SU-DHL-6 (cell line): ENCODE results near the gene SCUBE1.

ENCODE experiments used
- EZH2phosphoT487 ChIP-seq: fragments of 200-600 bp; sonication (generic), shearing (Covaris generic); conservative IDR thresholded peaks from 2 replicates; pipeline ENCODE4 v1.6.1; 2018; ENCODE audit warnings: mild to moderate bottlenecking, antibody characterized with exemption, low read length, moderate library complexity, mixed read lengths
- TF ChIP-seq, protein P1 (sequence below): fragments of 200-600 bp; sonication (generic); IDR thresholded peaks from one replicate; pipeline ENCODE4 v1.5.1; 2017; ENCODE audit warnings: antibody characterized with exemption, mild to moderate bottlenecking, low read length, moderate library complexity; ENCODE audit not compliant: insufficient read depth, poor library complexity, severe bottlenecking

DNA sequence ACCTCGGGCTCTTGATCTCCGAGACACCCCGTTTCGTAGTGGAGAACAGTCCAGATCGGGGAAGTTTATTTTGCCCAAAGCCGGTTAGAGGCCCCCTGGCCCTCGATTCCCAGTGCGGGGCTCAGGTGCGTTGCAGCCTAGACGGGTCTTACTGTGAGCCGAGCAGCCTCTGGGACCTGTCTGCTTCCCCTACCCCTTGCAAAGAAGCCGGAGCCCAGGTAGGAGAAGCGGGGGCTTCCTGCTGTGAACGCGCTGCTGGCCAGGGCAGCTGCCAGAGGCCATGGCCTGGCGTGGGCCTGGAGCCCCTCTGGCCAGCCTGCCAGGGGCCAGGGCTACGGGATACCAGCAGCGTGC, 191.2 kb downstream of the SCUBE1 start:
- TF ChIP-seq, protein P1, sequence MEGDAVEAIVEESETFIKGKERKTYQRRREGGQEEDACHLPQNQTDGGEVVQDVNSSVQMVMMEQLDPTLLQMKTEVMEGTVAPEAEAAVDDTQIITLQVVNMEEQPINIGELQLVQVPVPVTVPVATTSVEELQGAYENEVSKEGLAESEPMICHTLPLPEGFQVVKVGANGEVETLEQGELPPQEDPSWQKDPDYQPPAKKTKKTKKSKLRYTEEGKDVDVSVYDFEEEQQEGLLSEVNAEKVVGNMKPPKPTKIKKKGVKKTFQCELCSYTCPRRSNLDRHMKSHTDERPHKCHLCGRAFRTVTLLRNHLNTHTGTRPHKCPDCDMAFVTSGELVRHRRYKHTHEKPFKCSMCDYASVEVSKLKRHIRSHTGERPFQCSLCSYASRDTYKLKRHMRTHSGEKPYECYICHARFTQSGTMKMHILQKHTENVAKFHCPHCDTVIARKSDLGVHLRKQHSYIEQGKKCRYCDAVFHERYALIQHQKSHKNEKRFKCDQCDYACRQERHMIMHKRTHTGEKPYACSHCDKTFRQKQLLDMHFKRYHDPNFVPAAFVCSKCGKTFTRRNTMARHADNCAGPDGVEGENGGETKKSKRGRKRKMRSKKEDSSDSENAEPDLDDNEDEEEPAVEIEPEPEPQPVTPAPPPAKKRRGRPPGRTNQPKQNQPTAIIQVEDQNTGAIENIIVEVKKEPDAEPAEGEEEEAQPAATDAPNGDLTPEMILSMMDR, result no peak
- no peak for TF ChIP-seq EZH2phosphoT487
